GM10266 (cell line): Measurements from ENCODE around the gene EPB42.
A peak's percentile ranks its signal among the peaks of the same experiment; 100 is the strongest.
"Not testable (repeated sequence)": the region's sequence is repeated elsewhere in the genome, so short reads cannot be mapped to it uniquely, and the experiment has no call there.

ENCODE experiments used
- DNase-seq: peaks from one replicate; pipeline ENCODE4 v3.0.0; 2012; ENCODE audit errors: extremely low spot score
- CTCF ChIP-seq: IDR thresholded peaks from 2 replicates; pipeline ENCODE4 v1.5.1; 2012; ENCODE audit warnings: mild to moderate bottlenecking, low read depth; ENCODE audit not compliant: control insufficient read depth, insufficient read depth; ENCODE audit errors: missing control alignments

Gene EPB42

GRCh38 chr15:43230640-43231115 is 9.9 kb upstream of the EPB42 start:
- no peak for DNase-seq
- no peak for TF ChIP-seq CTCF

GRCh38 chr15:43229977-43230376 is 9.2 kb upstream of the EPB42 start:
- no peak for DNase-seq
- TF ChIP-seq CTCF, result no peak

GRCh38 chr15:43226436-43227305 is 5.9 kb upstream of the EPB42 start:
- no peak for TF ChIP-seq CTCF
- DNase-seq, result no peak

GRCh38 chr15:43225950-43226255 is 5.1 kb upstream of the EPB42 start:
- not testable (repeated sequence) for DNase-seq

GRCh38 chr15:43225201-43225949 is 4.6 kb upstream of the EPB42 start:
- DNase-seq, result peak; percentile 86
- TF ChIP-seq CTCF, result peak; percentile 82

- no peak for TF ChIP-seq CTCF
- DNase-seq, result no peak
Measured at GRCh38 chr15:43221422-43221821, 604 bp upstream of the EPB42 start.

- DNase-seq, result no peak
- TF ChIP-seq CTCF, result no peak
Measured at GRCh38 chr15:43219929-43220928, 589 bp downstream of the EPB42 start.
